ENCODE results near the gene PARD3B.

Gene PARD3B

GRCh38 chr2:204539019-204539385 is 6.3 kb upstream of the PARD3B start:
- TF ChIP-seq EZH2 (IDR thresholded peaks at IDR 0.05; ENCODE audit: borderline replicate concordance, low read depth, low read length, severe bottlenecking): no peak
- Histone ChIP-seq H3K27me3 (ENCODE audit: insufficient read depth, low read length, poor library complexity) (peaks cover 4% of the 10 kb centered on the region), H3K4me3 (ENCODE audit: low read depth in 1 of 2, low read length in 2 of 2) (no peak overlapping the region), H3K4me2 (ENCODE audit: insufficient read depth, low read length) (no peak overlapping the region), H3K4me1 (ENCODE audit: insufficient read depth, low read length) (no peaks in the 10 kb centered on the region), H3K9ac (ENCODE audit: low read depth, low read length) (no peak overlapping the region), H2AFZ (ENCODE audit: low read depth, low read length) (no peak overlapping the region), H3K9me3 (ENCODE audit: insufficient read depth, low read length, severe bottlenecking) (no peaks in the 10 kb centered on the region), H4K20me1 (ENCODE audit: insufficient read depth, low read length) (no peaks in the 10 kb centered on the region), H3K36me3 (ENCODE audit: insufficient read depth, low read length) (no peaks in the 10 kb centered on the region), H3K79me2 (ENCODE audit: insufficient read depth, low read length) (no peaks in the 10 kb centered on the region), H3K27ac (ENCODE audit: low read length) (no peak overlapping the region)
- ATAC-seq (ENCODE audit: insufficient read depth, low read depth) (no peak), DNase-seq (no peak)

DNA sequence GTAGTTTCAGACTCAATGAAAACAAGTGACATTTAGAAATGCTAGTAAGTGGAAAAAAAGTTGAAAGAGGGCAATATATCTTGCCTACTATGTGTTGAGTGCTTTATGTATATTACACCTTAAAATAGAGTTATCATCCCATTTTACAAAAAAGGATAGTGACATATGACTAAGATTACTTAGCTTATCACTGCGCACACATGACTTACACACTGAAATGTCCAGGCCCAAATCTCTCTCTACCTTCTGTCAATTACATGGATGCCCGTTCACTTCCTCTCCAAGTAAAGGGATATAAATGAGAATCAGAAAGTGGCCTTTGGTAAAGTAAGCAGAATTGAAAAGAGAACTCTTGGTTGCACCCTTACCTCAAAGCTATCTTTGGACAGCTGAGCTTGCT is 3.6 kb upstream of the PARD3B start:
- DNase-seq (no peak), ATAC-seq (ENCODE audit: insufficient read depth, low read depth) (no peak)
- no peak overlapping the region for H3K4me3 ChIP-seq (ENCODE audit: low read depth in 1 of 2, low read length in 2 of 2)
- no peak overlapping the region for H3K27ac ChIP-seq (ENCODE audit: low read length)
- H3K27me3 ChIP-seq (ENCODE audit: insufficient read depth, low read length, poor library complexity): peaks cover 7% of the 10 kb centered on the region
- no peaks in the 10 kb centered on the region for H3K9me3 ChIP-seq (ENCODE audit: insufficient read depth, low read length, severe bottlenecking)
- TF ChIP-seq EZH2 (IDR thresholded peaks at IDR 0.05; ENCODE audit: borderline replicate concordance, low read depth, low read length, severe bottlenecking) (no peak), CTCF (IDR thresholded peaks at IDR 0.05; ENCODE audit: borderline replicate concordance, extremely low read depth, low read length, poor library complexity, severe bottlenecking) (no peak)
- no peaks in the 10 kb centered on the region for H4K20me1 ChIP-seq (ENCODE audit: insufficient read depth, low read length)
- H3K9ac ChIP-seq (ENCODE audit: low read depth, low read length): no peak overlapping the region
- no peak overlapping the region for H2AFZ ChIP-seq (ENCODE audit: low read depth, low read length)
- H3K36me3 ChIP-seq (ENCODE audit: insufficient read depth, low read length): no peaks in the 10 kb centered on the region
- no peaks in the 10 kb centered on the region for H3K4me1 ChIP-seq (ENCODE audit: insufficient read depth, low read length)
- H3K79me2 ChIP-seq (ENCODE audit: insufficient read depth, low read length): no peaks in the 10 kb centered on the region
- H3K4me2 ChIP-seq (ENCODE audit: insufficient read depth, low read length): no peak overlapping the region

DNA sequence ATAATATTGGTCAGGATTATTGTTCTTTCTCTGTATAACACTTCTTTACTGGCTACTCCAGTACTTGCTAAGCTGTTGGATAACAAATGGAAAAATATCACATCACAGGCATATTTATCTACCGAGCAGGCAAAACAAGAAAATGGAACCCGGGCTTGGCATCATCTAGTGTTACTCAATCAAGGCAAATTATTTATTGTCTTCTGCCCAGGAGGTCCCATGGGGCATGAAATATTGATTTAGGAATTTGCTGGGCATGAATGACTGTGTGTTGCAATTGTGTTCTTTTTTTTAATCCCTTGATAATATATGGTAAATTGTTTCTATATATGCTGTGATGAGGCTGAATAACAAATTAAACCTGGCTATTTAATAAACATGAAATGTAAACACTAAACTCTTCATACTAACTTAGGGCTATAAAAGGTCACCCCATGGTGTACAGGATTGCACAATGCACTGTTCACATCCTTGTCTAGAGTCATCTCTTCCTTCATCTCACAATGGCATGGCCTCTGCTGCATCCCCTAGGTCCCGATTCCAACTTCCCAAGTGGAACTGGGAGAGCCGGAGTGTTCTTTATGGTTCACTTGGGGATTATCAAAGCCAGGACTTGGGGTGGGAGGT is 2.2 kb upstream of the PARD3B start:
- no peaks in the 10 kb centered on the region for H3K36me3 ChIP-seq (ENCODE audit: insufficient read depth, low read length)
- no peaks in the 10 kb centered on the region for H3K79me2 ChIP-seq (ENCODE audit: insufficient read depth, low read length)
- no peaks in the 10 kb centered on the region for H3K4me1 ChIP-seq (ENCODE audit: insufficient read depth, low read length)
- no peak for TF ChIP-seq CTCF (IDR thresholded peaks at IDR 0.05; ENCODE audit: borderline replicate concordance, extremely low read depth, low read length, poor library complexity, severe bottlenecking)
- TF ChIP-seq EZH2 (IDR thresholded peaks at IDR 0.05; ENCODE audit: borderline replicate concordance, low read depth, low read length, severe bottlenecking): no peak
- H3K27me3 ChIP-seq (ENCODE audit: insufficient read depth, low read length, poor library complexity): peaks cover 10% of the 10 kb centered on the region
- no peak overlapping the region for H3K27ac ChIP-seq (ENCODE audit: low read length)
- DNase-seq (no peak), ATAC-seq (ENCODE audit: insufficient read depth, low read depth) (no peak)
- no peak overlapping the region for H3K4me2 ChIP-seq (ENCODE audit: insufficient read depth, low read length)
- no peak overlapping the region for H2AFZ ChIP-seq (ENCODE audit: low read depth, low read length)
- H3K4me3 ChIP-seq (ENCODE audit: low read depth in 1 of 2, low read length in 2 of 2): no peak overlapping the region
- H3K9ac ChIP-seq (ENCODE audit: low read depth, low read length): no peak overlapping the region
- no peaks in the 10 kb centered on the region for H3K9me3 ChIP-seq (ENCODE audit: insufficient read depth, low read length, severe bottlenecking)
- no peaks in the 10 kb centered on the region for H4K20me1 ChIP-seq (ENCODE audit: insufficient read depth, low read length)

- no peak overlapping the region for H3K4me3 ChIP-seq (ENCODE audit: low read depth in 1 of 2, low read length in 2 of 2)
- DNase-seq (no peak), ATAC-seq (ENCODE audit: insufficient read depth, low read depth) (no peak)
- H3K9ac ChIP-seq (ENCODE audit: low read depth, low read length): no peak overlapping the region
- peaks cover 7% of the 10 kb centered on the region for H3K27me3 ChIP-seq (ENCODE audit: insufficient read depth, low read length, poor library complexity)
- H2AFZ ChIP-seq (ENCODE audit: low read depth, low read length): no peak overlapping the region
- no peak for TF ChIP-seq EZH2 (IDR thresholded peaks at IDR 0.05; ENCODE audit: borderline replicate concordance, low read depth, low read length, severe bottlenecking)
- TF ChIP-seq CTCF (IDR thresholded peaks at IDR 0.05; ENCODE audit: borderline replicate concordance, extremely low read depth, low read length, poor library complexity, severe bottlenecking): no peak
- no peaks in the 10 kb centered on the region for H3K9me3 ChIP-seq (ENCODE audit: insufficient read depth, low read length, severe bottlenecking)
- no peaks in the 10 kb centered on the region for H3K79me2 ChIP-seq (ENCODE audit: insufficient read depth, low read length)
- H3K36me3 ChIP-seq (ENCODE audit: insufficient read depth, low read length): no peaks in the 10 kb centered on the region
- no peak overlapping the region for H3K27ac ChIP-seq (ENCODE audit: low read length)
- no peaks in the 10 kb centered on the region for H3K4me1 ChIP-seq (ENCODE audit: insufficient read depth, low read length)
- no peaks in the 10 kb centered on the region for H4K20me1 ChIP-seq (ENCODE audit: insufficient read depth, low read length)
- no peak overlapping the region for H3K4me2 ChIP-seq (ENCODE audit: insufficient read depth, low read length)
Observed at GRCh38 chr2:204545861-204546735, 823 bp downstream of the PARD3B start.

All from DND-41 (cell line).